HepG2 (cell line): Measurements from ENCODE around the gene ANKRD27. TPM values are rescaled to one million over a fixed set of nuclear protein-coding genes. Genes with fewer than 3 reads are reported as not detected.

ENCODE experiments used
- BCL3 ChIP-seq: sonication (generic); formaldehyde crosslinking; IDR thresholded peaks from 2 replicates; pipeline ENCODE4 v1.5.1; 2020; ENCODE audit warnings: mild to moderate bottlenecking, missing genetic modification reagents, moderate library complexity
- ELF1 ChIP-seq: sonication (generic); formaldehyde crosslinking; IDR thresholded peaks from 2 replicates; pipeline ENCODE4 v1.4.0; 2020; ENCODE audit warnings: missing genetic modification reagents
- GPBP1L1 ChIP-seq: sonication (generic); formaldehyde crosslinking; IDR thresholded peaks from 2 replicates; pipeline ENCODE4 v1.5.0; 2020; ENCODE audit warnings: mild to moderate bottlenecking, missing genetic modification reagents
- LRRFIP1 ChIP-seq: sonication (generic); formaldehyde crosslinking; conservative IDR thresholded peaks from 2 replicates; pipeline ENCODE4 v1.4.0; 2020; ENCODE audit warnings: missing genetic modification reagents
- MAZ ChIP-seq, 2 experiments: sonication (generic) in 1 of 2; formaldehyde crosslinking in 1 of 2; IDR thresholded peaks; 2 replicates each; pipeline versions ENCODE4 v1.5.0 to v1.6.1; 2012 to 2020; ENCODE audit warnings: low read depth in 2 of 2, mild to moderate bottlenecking in 2 of 2, borderline replicate concordance in 1 of 2, improper control_type of control experiment in 1 of 2, low read length in 1 of 2, missing genetic modification reagents in 1 of 2, moderate library complexity in 1 of 2
- MTA1 ChIP-seq: sonication (generic); formaldehyde crosslinking; IDR thresholded peaks from 2 replicates; pipeline ENCODE4 v1.4.0; 2020; ENCODE audit warnings: missing genetic modification reagents, mild to moderate bottlenecking, borderline replicate concordance
- NKX3-1 ChIP-seq: sonication (generic); formaldehyde crosslinking; IDR thresholded peaks from 2 replicates; pipeline ENCODE4 v1.5.0; 2020; ENCODE audit warnings: missing genetic modification reagents
- REST ChIP-seq, 2 experiments: IDR thresholded peaks; 2 replicates each; pipeline ENCODE4 v1.6.1; 2011 to 2012; ENCODE audit warnings: low read length in 2 of 2, borderline replicate concordance in 1 of 2, low read depth in 1 of 2, mild to moderate bottlenecking in 1 of 2, moderate library complexity in 1 of 2
- SRSF9 ChIP-seq: fragments of 200-400 bp; formaldehyde crosslinking; IDR thresholded peaks from 2 replicates; pipeline ENCODE4 v1.6.1; 2018; ENCODE audit warnings: borderline replicate concordance, mild to moderate bottlenecking, low read depth, low read length; ENCODE audit not compliant: insufficient read depth, poor library complexity, severe bottlenecking
- STAT6 ChIP-seq: sonication (generic); formaldehyde crosslinking; IDR thresholded peaks from 2 replicates; pipeline ENCODE4 v1.4.0; 2020; ENCODE audit warnings: missing genetic modification reagents, mild to moderate bottlenecking, borderline replicate concordance
- TGIF2 ChIP-seq: IDR thresholded peaks from 2 replicates; pipeline ENCODE4 v1.6.1; 2016; ENCODE audit warnings: control low read depth, missing compliant biosample characterization
- ZNF597 ChIP-seq: sonication (generic); formaldehyde crosslinking; IDR thresholded peaks from 2 replicates; pipeline ENCODE4 v1.5.0; 2020; ENCODE audit warnings: missing genetic modification reagents
- ZNF720 ChIP-seq: sonication (generic); formaldehyde crosslinking; IDR thresholded peaks from 2 replicates; pipeline ENCODE4 v1.4.0; 2020; ENCODE audit warnings: missing genetic modification reagents
- polyA plus RNA-seq, 8 experiments: library from polyadenylated mRNA; depleted of rRNA in 3 of 8; stranded (reverse) in 7 of 8; unstranded in 1 of 8; fragments of >200 nt; fragmentation: Illumina TruSeq in 4 of 8; extraction: Trizol in 4 of 8; gene quantifications; 2 replicates each; pipeline versions ENCODE4 v1.2.1 to v1.2.3, GENCODE V29; 2011 to 2016; ENCODE audit warnings: low read depth in 4 of 8, missing spikeins in 1 of 8, mixed read lengths in 1 of 8; ENCODE audit not compliant: insufficient read depth in 1 of 8
- total RNA-seq, 5 experiments: library from RNA; depleted of rRNA; stranded (reverse); fragments of >200 nt; fragmentation: Illumina TruSeq; extraction: Trizol; gene quantifications; 2 replicates each; pipeline ENCODE4 v1.2.3, GENCODE V29; 2016; ENCODE audit warnings: low read depth in 1 of 5

Gene ANKRD27
- total and polyA plus RNA-seq, 2 of the 13 experiments (the other 11 are each of a cell fraction or from before 2014, with no cell fraction given): 22.2 to 23.7 TPM

GRCh38 chr19:32580901-32581704, 93.9 kb downstream of the ANKRD27 start, which contains the start of gene PDCD5 (continued):
- 0 out of 2 replicates have a peak, but pooled peaks have one; percentile 5 for TF ChIP-seq NKX3-1 (CRISPR knock-in tag)
- TF ChIP-seq TGIF2 (CRISPR knock-in tag): peak; percentile 46; the same call in 1 of the 2 replicates
- TF ChIP-seq MAZ (IDR thresholded peaks at IDR 0.05; ENCODE audit: borderline replicate concordance, low read depth, low read length): 0 out of 2 replicates have a peak, but pooled peaks have one; percentile 18
- no peak; the same call in none of the 2 replicates for TF ChIP-seq MAZ (CRISPR knock-in tag; IDR thresholded peaks at IDR 0.05; ENCODE audit: low read depth)
- no peak for TF ChIP-seq MTA1 (CRISPR knock-in tag)
- no peak for TF ChIP-seq GPBP1L1 (CRISPR knock-in tag)
- no peak for TF ChIP-seq LRRFIP1 (CRISPR knock-in tag)
- no peak for TF ChIP-seq ZNF597 (CRISPR knock-in tag)
- TF ChIP-seq ZNF720: no peak
- TF ChIP-seq SRSF9: no peak
- no peak for TF ChIP-seq ELF1 (CRISPR knock-in tag)
- no peak for TF ChIP-seq STAT6 (CRISPR knock-in tag)
- TF ChIP-seq REST (IDR thresholded peaks at IDR 0.05; ENCODE audit: borderline replicate concordance in 1 of 2, low read depth in 1 of 2, low read length in 2 of 2): no peak
- TF ChIP-seq BCL3 (CRISPR knock-in tag): peak; percentile 91
